Measurements from ENCODE around the gene NAA60. TPM values are rescaled to one million over a fixed set of nuclear protein-coding genes. Genes with fewer than 3 reads are reported as not detected.

The NAA60 gene
- total and polyA plus RNA-seq, 2 of the 13 experiments (the other 11 are each of a cell fraction or from before 2014, with no cell fraction given) = 14.7 to 32.0 TPM

- no peak for TF ChIP-seq ZNF431 (CRISPR knock-in tag; IDR thresholded peaks at IDR 0.05; ENCODE audit: borderline replicate concordance, low read depth)
- no peak for TF ChIP-seq FOXA1 (IDR thresholded peaks at IDR 0.05)
- peak; percentile 36; the same call in 1 of the 2 replicates for TF ChIP-seq FOXA1 (CRISPR knock-in tag; IDR thresholded peaks at IDR 0.05)
- peak; percentile 71; the same call in 1 of the 2 replicates for TF ChIP-seq ZBTB21 (CRISPR knock-in tag; IDR thresholded peaks at IDR 0.05)
- TF ChIP-seq, protein P1, sequence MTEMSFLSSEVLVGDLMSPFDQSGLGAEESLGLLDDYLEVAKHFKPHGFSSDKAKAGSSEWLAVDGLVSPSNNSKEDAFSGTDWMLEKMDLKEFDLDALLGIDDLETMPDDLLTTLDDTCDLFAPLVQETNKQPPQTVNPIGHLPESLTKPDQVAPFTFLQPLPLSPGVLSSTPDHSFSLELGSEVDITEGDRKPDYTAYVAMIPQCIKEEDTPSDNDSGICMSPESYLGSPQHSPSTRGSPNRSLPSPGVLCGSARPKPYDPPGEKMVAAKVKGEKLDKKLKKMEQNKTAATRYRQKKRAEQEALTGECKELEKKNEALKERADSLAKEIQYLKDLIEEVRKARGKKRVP (CRISPR knock-in tag; IDR thresholded peaks at IDR 0.05) = peak in 1 of 2 experiments; percentile 79; a peak in 2 of 4 replicates
- 0 out of 2 replicates have a peak, but pooled peaks have one; percentile 35 for TF ChIP-seq GATAD2A (CRISPR knock-in tag; IDR thresholded peaks at IDR 0.05)
- 0 out of 2 replicates have a peak, but pooled peaks have one; percentile 26 for TF ChIP-seq BCL6 (CRISPR knock-in tag; IDR thresholded peaks at IDR 0.05)
- 0 out of 2 replicates have a peak, but pooled peaks have one; percentile 32 for TF ChIP-seq PPARG (CRISPR knock-in tag; conservative IDR thresholded peaks at IDR 0.05)
- TF ChIP-seq FOXA3 (CRISPR knock-in tag; IDR thresholded peaks at IDR 0.05) = peak; percentile 44; the same call in 1 of the 2 replicates
- no peak for TF ChIP-seq SP5 (CRISPR knock-in tag; IDR thresholded peaks at IDR 0.05; ENCODE audit: borderline replicate concordance, low read depth)
- TF ChIP-seq KAT7 (CRISPR knock-in tag; IDR thresholded peaks at IDR 0.05; ENCODE audit: borderline replicate concordance) = no peak
- TF ChIP-seq ARHGAP35 (CRISPR knock-in tag; IDR thresholded peaks at IDR 0.05; ENCODE audit: borderline replicate concordance) = no peak
- 0 out of 2 replicates have a peak, but pooled peaks have one; percentile 39 for TF ChIP-seq TCF7 (IDR thresholded peaks at IDR 0.05; ENCODE audit: low read depth)
Measured at GRCh38 chr16:3523281-3523680, 79.8 kb downstream of the NAA60 start (continued).

DNA sequence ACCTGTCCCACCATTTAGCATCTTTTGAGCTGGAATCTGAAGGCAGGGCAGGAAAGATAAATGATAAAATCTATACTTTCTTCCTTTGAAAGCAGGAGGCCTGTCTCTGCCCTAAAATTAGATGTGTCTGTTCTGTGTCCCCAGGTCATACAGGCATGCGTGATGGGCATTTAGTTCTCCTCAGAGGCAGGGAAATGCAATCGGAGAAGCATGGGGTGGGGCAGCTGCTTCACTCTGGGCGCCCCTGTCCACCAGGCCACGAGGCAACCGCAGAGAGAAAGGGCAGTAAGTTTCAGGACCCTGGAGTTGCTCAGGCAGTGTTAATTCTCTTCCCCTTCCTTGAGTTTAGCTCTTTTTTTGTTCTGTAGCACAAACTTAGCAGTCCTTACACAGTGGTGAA, 82.5 kb downstream of the NAA60 start:
- H3K36me3 ChIP-seq (replicated peaks in 1 of 2; ENCODE audit: control insufficient read depth in 1 of 2, insufficient read depth in 2 of 2, low read length in 2 of 2) = peaks cover 13 to 31% of the 10 kb centered on the region in 2 experiments
- TF ChIP-seq, protein P2, sequence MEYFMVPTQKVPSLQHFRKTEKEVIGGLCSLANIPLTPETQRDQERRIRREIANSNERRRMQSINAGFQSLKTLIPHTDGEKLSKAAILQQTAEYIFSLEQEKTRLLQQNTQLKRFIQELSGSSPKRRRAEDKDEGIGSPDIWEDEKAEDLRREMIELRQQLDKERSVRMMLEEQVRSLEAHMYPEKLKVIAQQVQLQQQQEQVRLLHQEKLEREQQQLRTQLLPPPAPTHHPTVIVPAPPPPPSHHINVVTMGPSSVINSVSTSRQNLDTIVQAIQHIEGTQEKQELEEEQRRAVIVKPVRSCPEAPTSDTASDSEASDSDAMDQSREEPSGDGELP (IDR thresholded peaks at IDR 0.05; ENCODE audit: borderline replicate concordance, low read depth) = no peak
- no peak for TF ChIP-seq TCF7 (IDR thresholded peaks at IDR 0.05; ENCODE audit: low read depth)
- TF ChIP-seq ATF7-NPFF (CRISPR knock-in tag; IDR thresholded peaks at IDR 0.05; ENCODE audit: low read depth) = no peak
- TF ChIP-seq ZFX (CRISPR knock-in tag; IDR thresholded peaks at IDR 0.05; ENCODE audit: low read depth) = no peak
- no peak for TF ChIP-seq PREB (CRISPR knock-in tag; IDR thresholded peaks at IDR 0.05)
- TF ChIP-seq ZBTB20 (CRISPR knock-in tag; IDR thresholded peaks at IDR 0.05; ENCODE audit: borderline replicate concordance, low read depth) = no peak
- no peak for TF ChIP-seq ZNF510 (CRISPR knock-in tag; IDR thresholded peaks at IDR 0.05; ENCODE audit: low read depth)
- TF ChIP-seq MYC (CRISPR knock-in tag; IDR thresholded peaks at IDR 0.05; ENCODE audit: borderline replicate concordance) = no peak
- H3K27me3 ChIP-seq (ENCODE audit: control insufficient read depth in 1 of 2, insufficient read depth in 2 of 2, low read length in 2 of 2) = no peaks in the 10 kb centered on the region
- intact Hi-C loops (cut with micrococcal nuclease; ENCODE audit: unreplicated experiment) (no loop called here), in situ Hi-C loops (cut with HindIII; ENCODE audit: extremely low pct_ligation_motif_present, low pct_unique_long_range_greater_than_20kb) (no loop called here)
- no peak overlapping the region for H3K9ac ChIP-seq (ENCODE audit: insufficient read depth, low read depth, low read length)
- CTCF ChIA-PET (ENCODE audit: low intra/inter-chr PET ratio, low total read pairs) = no interaction called here
- no peaks in the 10 kb centered on the region for H3K9me3 ChIP-seq (ENCODE audit: low read length)
- POLR2A ChIA-PET = no interaction called here
- FAIRE-seq = no peak
- H2AFZ ChIP-seq (ENCODE audit: low read length) = no peak overlapping the region
- H3K27ac ChIP-seq (ENCODE audit: extremely low read length, insufficient read depth, low read length) = no peak overlapping the region
- no TSS peak for BruUV-seq (replicated peaks)
- no peak overlapping the region for H3K4me2 ChIP-seq (ENCODE audit: low read depth, low read length)
- H3K79me2 ChIP-seq (ENCODE audit: insufficient read depth, low read length) = no peaks in the 10 kb centered on the region
- WGBS (ENCODE audit: low lambda C conversion rate) = 98% methylated on average over 5 of the region's 5 CpGs
- no peak for ATAC-seq
- H3K4me1 ChIP-seq (ENCODE audit: insufficient read depth, low read length) = peaks cover 10% of the 10 kb centered on the region
- DNase-seq (ENCODE audit: low spot score) = no peak
- no peaks in the 10 kb centered on the region for H4K20me1 ChIP-seq (ENCODE audit: insufficient read depth, low read length)
- no peak overlapping the region for H3K4me3 ChIP-seq (replicated peaks in 1 of 3; ENCODE audit: insufficient read depth in 1 of 3, low read depth in 2 of 3, low read length in 3 of 3)
